GM12865 (cell line): Measurements from ENCODE around the gene LIX1.
A peak's percentile ranks its signal among the peaks of the same experiment; 100 is the strongest.

Experiments
- DNase-seq: peaks from one replicate; pipeline ENCODE4 v3.0.0; 2010; ENCODE audit warnings: low read depth
- H3K4me3 ChIP-seq: 2 replicates; pipeline ENCODE4 v1.5.1; 2011; ENCODE audit warnings: mild to moderate bottlenecking, low read depth, low read length, control low read depth
- CTCF ChIP-seq: IDR thresholded peaks from 2 replicates; pipeline ENCODE4 v1.5.1; 2011; ENCODE audit warnings: low read length, control low read depth, low read depth, inconsistent platforms; ENCODE audit not compliant: insufficient read depth; ENCODE audit errors: missing control alignments

LIX1 gene

GRCh38 chr5:97096846-97097245 is 45.6 kb downstream of the LIX1 start:
- DNase-seq, result no peak

GRCh38 chr5:97096191-97096590 is 46.2 kb downstream of the LIX1 start:
- H3K4me3 ChIP-seq, result no peak overlapping the region
- no peak for DNase-seq
- no peak for TF ChIP-seq CTCF

More at GRCh38 chr5:97096846-97097245, 45.6 kb downstream of the LIX1 start:
- no peak for TF ChIP-seq CTCF
- no peak overlapping the region for H3K4me3 ChIP-seq

- no peak for TF ChIP-seq CTCF
- H3K4me3 ChIP-seq, result no peak overlapping the region; the same call in 1 of the 2 replicates
- DNase-seq, result no peak
Observed at GRCh38 chr5:97095318-97095732, 47.1 kb downstream of the LIX1 start.

GRCh38 chr5:97094579-97095317 is 47.7 kb downstream of the LIX1 start:
- peak; percentile 87 for DNase-seq
- no peak overlapping the region for H3K4me3 ChIP-seq
- TF ChIP-seq CTCF, result no peak

GRCh38 chr5:97093193-97093592 is 49.2 kb downstream of the LIX1 start:
- TF ChIP-seq CTCF, result no peak
- no peak overlapping the region for H3K4me3 ChIP-seq
- DNase-seq, result no peak

GRCh38 chr5:97090944-97091343 is 51.5 kb downstream of the LIX1 start:
- no peak for TF ChIP-seq CTCF
- no peak overlapping the region for H3K4me3 ChIP-seq
- DNase-seq, result no peak
